Measurements from ENCODE around the gene CDKL4.

Gene CDKL4

GRCh38 chr2:39243469-39244123 is at the start of gene CDKL4:
Gene CDKL4, minus strand, starts transcription at chr2:39243970.
- no peak for TF ChIP-seq YY1 (IDR thresholded peaks at IDR 0.05; ENCODE audit: low read depth)
- no peak for TF ChIP-seq EGR1 (IDR thresholded peaks at IDR 0.05)
- TF ChIP-seq REST (IDR thresholded peaks at IDR 0.05; ENCODE audit: low read depth) = no peak
- TF ChIP-seq CEBPB (IDR thresholded peaks at IDR 0.05) = no peak

GRCh38 chr2:39290433-39290832 is 46.7 kb upstream of the CDKL4 start:
- no peak for TF ChIP-seq EGR1 (IDR thresholded peaks at IDR 0.05)
- TF ChIP-seq CREB1 (IDR thresholded peaks at IDR 0.05; ENCODE audit: low read depth) = no peak
- TF ChIP-seq RAD21 (IDR thresholded peaks at IDR 0.05; ENCODE audit: low read depth) = no peak
- no peak for TF ChIP-seq TEAD4 (IDR thresholded peaks at IDR 0.05)
- TF ChIP-seq EP300 (IDR thresholded peaks at IDR 0.05; ENCODE audit: borderline replicate concordance) = no peak
- no peak for TF ChIP-seq TAF1 (IDR thresholded peaks at IDR 0.05; ENCODE audit: low read depth)
- no peak for TF ChIP-seq TCF12 (IDR thresholded peaks at IDR 0.05; ENCODE audit: low read depth)
- no peak for TF ChIP-seq YY1 (IDR thresholded peaks at IDR 0.05; ENCODE audit: low read depth)
- TF ChIP-seq FOXM1 (IDR thresholded peaks at IDR 0.05; ENCODE audit: borderline replicate concordance, low read depth) = no peak
- no peak for TF ChIP-seq MAX (IDR thresholded peaks at IDR 0.05)
- no peak for TF ChIP-seq REST (IDR thresholded peaks at IDR 0.05; ENCODE audit: low read depth)
- TF ChIP-seq CEBPB (IDR thresholded peaks at IDR 0.05) = no peak
- TF ChIP-seq USF1 (IDR thresholded peaks at IDR 0.05) = no peak
- TF ChIP-seq NFIC (IDR thresholded peaks at IDR 0.05) = no peak
- no peak for TF ChIP-seq ZBTB7A (IDR thresholded peaks at IDR 0.05; ENCODE audit: low read depth)

- TF ChIP-seq NFIC (IDR thresholded peaks at IDR 0.05) = no peak
- TF ChIP-seq YY1 (IDR thresholded peaks at IDR 0.05; ENCODE audit: low read depth) = no peak
- no peak for TF ChIP-seq CEBPB (IDR thresholded peaks at IDR 0.05)
- TF ChIP-seq EGR1 (IDR thresholded peaks at IDR 0.05) = no peak
- TF ChIP-seq EP300 (IDR thresholded peaks at IDR 0.05; ENCODE audit: borderline replicate concordance) = no peak
- TF ChIP-seq TCF12 (IDR thresholded peaks at IDR 0.05; ENCODE audit: low read depth) = no peak
- no peak for TF ChIP-seq REST (IDR thresholded peaks at IDR 0.05; ENCODE audit: low read depth)
- no peak for TF ChIP-seq ZBTB7A (IDR thresholded peaks at IDR 0.05; ENCODE audit: low read depth)
- no peak for TF ChIP-seq TEAD4 (IDR thresholded peaks at IDR 0.05)
- TF ChIP-seq RAD21 (IDR thresholded peaks at IDR 0.05; ENCODE audit: low read depth) = no peak
- no peak for TF ChIP-seq CREB1 (IDR thresholded peaks at IDR 0.05; ENCODE audit: low read depth)
- TF ChIP-seq USF1 (IDR thresholded peaks at IDR 0.05) = no peak
- TF ChIP-seq FOXM1 (IDR thresholded peaks at IDR 0.05; ENCODE audit: borderline replicate concordance, low read depth) = no peak
- TF ChIP-seq TAF1 (IDR thresholded peaks at IDR 0.05; ENCODE audit: low read depth) = no peak
- no peak for TF ChIP-seq MAX (IDR thresholded peaks at IDR 0.05)
Measured at GRCh38 chr2:39289609-39290008, 45.8 kb upstream of the CDKL4 start.

GRCh38 chr2:39283561-39283960 is 39.8 kb upstream of the CDKL4 start:
- no peak for TF ChIP-seq YY1 (IDR thresholded peaks at IDR 0.05; ENCODE audit: low read depth)
- no peak for TF ChIP-seq USF1 (IDR thresholded peaks at IDR 0.05)
- no peak for TF ChIP-seq CREB1 (IDR thresholded peaks at IDR 0.05; ENCODE audit: low read depth)
